Measurements from ENCODE around the gene NACA.
"Not testable (repeated sequence)": the region's sequence is repeated elsewhere in the genome, so short reads cannot be mapped to it uniquely, and the experiment has no call there.

Gene NACA

GRCh38 chr12:56724972-56725722 lies at the start of gene NACA:
Gene NACA (minus strand): TSS chr12:56725299. CDS start chr12:56724521, 778 bp downstream.
- FAIRE-seq: no peak

- no peak for FAIRE-seq
These were observed 48.0 kb upstream of the NACA start for GRCh38 chr12:56773113-56773512.

GRCh38 chr12:56772625-56773024 lies 47.5 kb upstream of the NACA start:
- FAIRE-seq: no peak

GRCh38 chr12:56769868-56770267 lies 44.8 kb upstream of the NACA start:
- no peak for FAIRE-seq

GRCh38 chr12:56768424-56768823 lies 43.3 kb upstream of the NACA start:
- FAIRE-seq: no peak

GRCh38 chr12:56766535-56766934 lies 41.4 kb upstream of the NACA start:
- no peak for FAIRE-seq

GRCh38 chr12:56763753-56764657 lies 38.9 kb upstream of the NACA start:
- FAIRE-seq: no peak

- FAIRE-seq: no peak
These were observed 36.7 kb upstream of the NACA start for GRCh38 chr12:56761812-56762211.

- FAIRE-seq: no peak
These were observed 35.4 kb upstream of the NACA start for GRCh38 chr12:56760460-56760859.

GRCh38 chr12:56759263-56759908 lies 34.3 kb upstream of the NACA start:
- no peak for FAIRE-seq

GRCh38 chr12:56758728-56759262 lies 33.7 kb upstream of the NACA start:
- FAIRE-seq: no peak

GRCh38 chr12:56757971-56758370 lies 32.9 kb upstream of the NACA start:
- FAIRE-seq: not testable (repeated sequence)

GRCh38 chr12:56753566-56753965 lies 28.5 kb upstream of the NACA start:
- FAIRE-seq: no peak

GRCh38 chr12:56751712-56752598 lies 26.9 kb upstream of the NACA start, which contains the start of gene PRIM1:
Gene PRIM1 (minus strand): TSS chr12:56752323. CDS start chr12:56752298, 25 bp downstream.
- FAIRE-seq: no peak

- FAIRE-seq: not testable (repeated sequence)
These were observed 25.5 kb upstream of the NACA start for GRCh38 chr12:56750596-56750995.

- no peak for FAIRE-seq
These were observed 24.8 kb upstream of the NACA start for GRCh38 chr12:56749853-56750252.

GRCh38 chr12:56749359-56749758 lies 24.3 kb upstream of the NACA start:
- no peak for FAIRE-seq

- FAIRE-seq: no peak
These were observed 3.2 kb upstream of the NACA start for GRCh38 chr12:56728139-56728861.

- FAIRE-seq: not testable (repeated sequence)
These were observed 1.1 kb upstream of the NACA start for GRCh38 chr12:56726196-56726675.

GRCh38 chr12:56725723-56726102 lies 614 bp upstream of the NACA start:
- FAIRE-seq: no peak

- no peak for FAIRE-seq
These were observed 463 bp downstream of the NACA start for GRCh38 chr12:56724701-56724971.

All from islet of Langerhans (tissue), 1 donor.